Activated naive CD8-positive, alpha-beta T cell treated with anti-CD3 and anti-CD28 coated beads, Interleukin-2, amount 50 U/mL, for 16 hours (primary cell): ENCODE measurements around the gene CCDC88C.

Source experiments
- DNase-seq: peaks from one replicate; pipeline ENCODE4 v3.0.0-alpha.2; 2020; ENCODE audit warnings: low read depth, low spot score

The CCDC88C gene

GRCh38 chr14:91350483-91350812 is 67.2 kb downstream of the CCDC88C start:
- no peak for DNase-seq

- peak; percentile 37 for DNase-seq
Observed at GRCh38 chr14:91349481-91350074, 68.0 kb downstream of the CCDC88C start.

- no peak for DNase-seq
Observed at GRCh38 chr14:91348845-91349465, 68.7 kb downstream of the CCDC88C start.

GRCh38 chr14:91346838-91347173 is 70.8 kb downstream of the CCDC88C start:
- DNase-seq: no peak

- no peak for DNase-seq
Observed at GRCh38 chr14:91344096-91344495, 73.5 kb downstream of the CCDC88C start.

- DNase-seq: no peak
Observed at GRCh38 chr14:91343051-91343450, 74.6 kb downstream of the CCDC88C start.

- no peak for DNase-seq
Observed at GRCh38 chr14:91342206-91342760, 75.3 kb downstream of the CCDC88C start.

GRCh38 chr14:91341751-91342154 is 75.9 kb downstream of the CCDC88C start:
- DNase-seq: no peak

GRCh38 chr14:91341334-91341733 is 76.3 kb downstream of the CCDC88C start:
- no peak for DNase-seq

GRCh38 chr14:91339671-91340369 is 77.8 kb downstream of the CCDC88C start:
- no peak for DNase-seq

GRCh38 chr14:91339076-91339475 is 78.5 kb downstream of the CCDC88C start:
- no peak for DNase-seq

GRCh38 chr14:91338379-91338778 is 79.2 kb downstream of the CCDC88C start:
- no peak for DNase-seq

- no peak for DNase-seq
Observed at GRCh38 chr14:91337699-91338335, 79.8 kb downstream of the CCDC88C start.

GRCh38 chr14:91336093-91336450 is 81.5 kb downstream of the CCDC88C start:
- no peak for DNase-seq

GRCh38 chr14:91335191-91336092 is 82.2 kb downstream of the CCDC88C start:
- DNase-seq: no peak

GRCh38 chr14:91333650-91334039 is 84.0 kb downstream of the CCDC88C start:
- DNase-seq: no peak

GRCh38 chr14:91332986-91333649 is 84.5 kb downstream of the CCDC88C start:
- no peak for DNase-seq

- DNase-seq: no peak
Observed at GRCh38 chr14:91332171-91332985, 85.2 kb downstream of the CCDC88C start.

- no peak for DNase-seq
Observed at GRCh38 chr14:91331721-91332120, 85.9 kb downstream of the CCDC88C start.

GRCh38 chr14:91330856-91331255 is 86.8 kb downstream of the CCDC88C start:
- no peak for DNase-seq
